ENCODE results near the gene TSPAN33. TPM values are rescaled to one million over a fixed set of nuclear protein-coding genes. Genes with fewer than 3 reads are reported as not detected.

The TSPAN33 gene
- total RNA-seq, 2 experiments from 2014 or later: 14.6 to 44.8 TPM

GRCh38 chr7:129098409-129099084 is 46.0 kb upstream of the TSPAN33 start:
- H3K4me2 ChIP-seq (ENCODE audit: low read length): peak overlapping the region; percentile 57

GRCh38 chr7:129100827-129101166 is 43.7 kb upstream of the TSPAN33 start:
- H3K4me2 ChIP-seq (ENCODE audit: low read length): no peak overlapping the region
- intact Hi-C loops (cut with micrococcal nuclease; ENCODE audit: unreplicated experiment): no loop called here
- POLR2A ChIA-PET: no interaction called here

More at GRCh38 chr7:129098409-129099084, 46.0 kb upstream of the TSPAN33 start:
- no peaks in the 10 kb centered on the region for H3K9me3 ChIP-seq (ENCODE audit: low read length)
- ChIA-PET POLR2A (interaction anchor here (0.6 to 1.4 kb wide), 4 partner anchors 27 to 359 kb away, joined by 3 to 4 read pairs (median 3); no protein-coding TSS in a partner anchor), CTCF (ENCODE audit: unreplicated experiment) (interaction anchor here (0.5 to 0.9 kb wide), 2 partner anchors 48 to 114 kb away, joined by 3 to 5 read pairs; no protein-coding TSS in a partner anchor)
- H3K79me2 ChIP-seq (ENCODE audit: insufficient read depth, low read depth, low read length): no peaks in the 10 kb centered on the region
- TF ChIP-seq CTCF (conservative IDR thresholded peaks at IDR 0.05; ENCODE audit: low read length): peak; percentile 25; the same call in 1 of the 2 replicates
- no peak for TF ChIP-seq EZH2phosphoT487 (IDR thresholded peaks at IDR 0.05; ENCODE audit: borderline replicate concordance, low read depth, low read length)
- H3K4me1 ChIP-seq (ENCODE audit: insufficient read depth, low read length, poor library complexity, severe bottlenecking): peaks cover 65% of the 10 kb centered on the region
- no peaks in the 10 kb centered on the region for H3K9me2 ChIP-seq (ENCODE audit: insufficient read depth, low read length)
- intact Hi-C loops (cut with micrococcal nuclease; ENCODE audit: unreplicated experiment): no loop called here
- no TSS peak for BruUV-seq (replicated peaks)
- peak overlapping the region; percentile 10 for H3K4me3 ChIP-seq (ENCODE audit: low read depth, low read length, poor library complexity, severe bottlenecking)
- no peaks in the 10 kb centered on the region for H3K36me3 ChIP-seq (ENCODE audit: insufficient read depth, low read length)
- H4K20me1 ChIP-seq (ENCODE audit: insufficient read depth, low read length): no peaks in the 10 kb centered on the region
- peak; percentile 64 for DNase-seq (ENCODE audit: low spot score)
- peak overlapping the region; percentile 13 for H3K27ac ChIP-seq (ENCODE audit: low read depth, low read length, poor library complexity, severe bottlenecking)
- H2AFZ ChIP-seq (ENCODE audit: low read length): peak overlapping the region; percentile 59; the same call in 1 of the 2 replicates

More at GRCh38 chr7:129100827-129101166, 43.7 kb upstream of the TSPAN33 start:
- no peaks in the 10 kb centered on the region for H4K20me1 ChIP-seq (ENCODE audit: insufficient read depth, low read length)
- no peak overlapping the region for H3K27ac ChIP-seq (ENCODE audit: low read depth, low read length, poor library complexity, severe bottlenecking)
- no peaks in the 10 kb centered on the region for H3K9me3 ChIP-seq (ENCODE audit: low read length)
- CTCF ChIA-PET (ENCODE audit: unreplicated experiment): no interaction called here
- no peak for DNase-seq (ENCODE audit: low spot score)
- BruUV-seq (replicated peaks): no TSS peak
- TF ChIP-seq CTCF (conservative IDR thresholded peaks at IDR 0.05; ENCODE audit: low read length) (no peak), EZH2phosphoT487 (IDR thresholded peaks at IDR 0.05; ENCODE audit: borderline replicate concordance, low read depth, low read length) (no peak)
- no peaks in the 10 kb centered on the region for H3K9me2 ChIP-seq (ENCODE audit: insufficient read depth, low read length)
- no peaks in the 10 kb centered on the region for H3K36me3 ChIP-seq (ENCODE audit: insufficient read depth, low read length)
- no peak overlapping the region for H2AFZ ChIP-seq (ENCODE audit: low read length)
- no peak overlapping the region for H3K4me3 ChIP-seq (ENCODE audit: low read depth, low read length, poor library complexity, severe bottlenecking)
- H3K4me1 ChIP-seq (ENCODE audit: insufficient read depth, low read length, poor library complexity, severe bottlenecking): peaks cover 46% of the 10 kb centered on the region
- H3K79me2 ChIP-seq (ENCODE audit: insufficient read depth, low read depth, low read length): no peaks in the 10 kb centered on the region

All from OCI-LY7 (cell line).